ENCODE measurements around the gene LINGO3. TPM values are rescaled to one million over a fixed set of nuclear protein-coding genes. Genes with fewer than 3 reads are reported as not detected.

The LINGO3 gene
- total RNA-seq, 4 donors from 2014 or later, result 0.39 TPM; not detected in 3

DNA sequence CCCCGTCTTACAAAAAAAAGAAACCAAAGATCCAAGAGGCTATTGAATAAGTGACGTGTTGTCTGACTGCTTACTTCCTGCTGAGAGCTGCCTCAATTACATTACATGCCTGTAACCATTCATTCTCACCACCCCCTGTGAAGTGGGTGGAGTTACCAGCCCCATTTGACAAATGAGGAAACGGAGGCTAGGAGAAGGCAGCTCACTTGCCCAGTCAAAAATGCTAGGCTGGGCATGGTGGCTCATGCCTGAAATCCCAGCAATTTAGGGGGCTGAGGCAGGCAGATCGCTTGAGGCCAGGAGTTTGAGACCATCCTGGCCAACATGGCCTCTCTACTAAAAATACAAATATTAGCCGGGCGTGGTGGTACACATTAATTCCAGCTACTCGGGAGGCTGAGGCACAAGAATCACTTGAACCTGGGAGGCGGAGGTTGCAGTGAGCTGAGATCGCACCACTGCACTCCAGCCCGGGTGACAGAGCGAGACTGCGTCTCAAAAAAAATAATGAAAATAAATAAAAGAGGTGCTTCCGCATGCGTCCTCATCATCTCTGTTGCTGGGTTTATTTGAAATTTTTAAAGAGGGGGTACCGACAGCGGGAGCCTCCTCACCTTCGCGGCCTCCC, 19.9 kb upstream of the LINGO3 start:
- Histone ChIP-seq H3K27ac (peak overlapping the region in 3 of 4 donors; percentile 79 to 87 (median 84)), H3K27me3 (no peaks in the 10 kb centered on the region), H3K36me3 (peaks cover 0 to 32% (median 8%) of the 10 kb centered on the region in 3 donors), H3K4me3 (peak overlapping the region; percentile 75 to 93 (median 86)), H3K4me1 (peaks cover 0 to 62% (median 43%) of the 10 kb centered on the region in 4 donors), H3K9me3 (no peaks in the 10 kb centered on the region)
- TF ChIP-seq POLR2A (IDR thresholded peaks at IDR 0.05) (no peak), EP300 (IDR thresholded peaks at IDR 0.05) (no peak)
- TF ChIP-seq, protein P1, sequence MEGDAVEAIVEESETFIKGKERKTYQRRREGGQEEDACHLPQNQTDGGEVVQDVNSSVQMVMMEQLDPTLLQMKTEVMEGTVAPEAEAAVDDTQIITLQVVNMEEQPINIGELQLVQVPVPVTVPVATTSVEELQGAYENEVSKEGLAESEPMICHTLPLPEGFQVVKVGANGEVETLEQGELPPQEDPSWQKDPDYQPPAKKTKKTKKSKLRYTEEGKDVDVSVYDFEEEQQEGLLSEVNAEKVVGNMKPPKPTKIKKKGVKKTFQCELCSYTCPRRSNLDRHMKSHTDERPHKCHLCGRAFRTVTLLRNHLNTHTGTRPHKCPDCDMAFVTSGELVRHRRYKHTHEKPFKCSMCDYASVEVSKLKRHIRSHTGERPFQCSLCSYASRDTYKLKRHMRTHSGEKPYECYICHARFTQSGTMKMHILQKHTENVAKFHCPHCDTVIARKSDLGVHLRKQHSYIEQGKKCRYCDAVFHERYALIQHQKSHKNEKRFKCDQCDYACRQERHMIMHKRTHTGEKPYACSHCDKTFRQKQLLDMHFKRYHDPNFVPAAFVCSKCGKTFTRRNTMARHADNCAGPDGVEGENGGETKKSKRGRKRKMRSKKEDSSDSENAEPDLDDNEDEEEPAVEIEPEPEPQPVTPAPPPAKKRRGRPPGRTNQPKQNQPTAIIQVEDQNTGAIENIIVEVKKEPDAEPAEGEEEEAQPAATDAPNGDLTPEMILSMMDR (IDR thresholded peaks at IDR 0.05), result no peak
- peak in 1 of 2 donors; percentile 19 for DNase-seq (ENCODE audit: low spot score in 2 of 2)
- 0 to 1% methylated on average over 18 of the region's 18 CpGs for WGBS, 2 donors

DNA sequence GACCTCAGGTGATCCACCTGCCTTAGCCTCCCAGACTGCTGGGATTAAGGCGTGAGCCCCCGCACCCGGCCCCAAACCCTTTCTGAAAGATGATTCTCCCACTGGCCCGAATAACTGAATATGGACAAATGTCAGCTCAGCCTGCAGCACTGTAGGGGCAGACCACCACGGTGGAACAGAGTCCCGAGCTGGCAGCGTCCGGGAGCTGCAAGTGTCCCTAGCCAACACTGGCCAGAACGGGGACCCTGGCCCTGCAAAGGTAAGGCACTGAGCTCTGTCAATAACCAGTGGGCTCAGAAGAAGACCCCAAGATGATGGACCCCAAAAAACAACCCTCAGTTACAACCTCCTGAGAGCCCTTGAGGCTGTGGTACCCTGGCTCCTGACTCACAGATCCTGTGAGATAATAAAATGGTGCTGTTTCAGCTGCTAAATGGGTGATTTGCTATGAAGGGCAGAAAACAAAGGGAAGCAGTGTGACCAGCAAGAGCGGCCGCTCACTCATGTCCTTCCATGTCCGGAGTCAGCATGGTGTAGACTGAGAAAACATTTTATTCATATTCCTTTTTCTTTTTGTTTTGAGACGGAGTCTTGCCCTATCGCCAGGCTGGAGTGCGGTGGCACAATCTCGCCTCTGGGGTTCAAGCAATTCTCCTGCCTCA, 18.9 kb upstream of the LINGO3 start:
- H3K36me3 ChIP-seq, result peaks cover 0 to 42% (median 8%) of the 10 kb centered on the region in 3 donors
- no peaks in the 10 kb centered on the region for H3K27me3 ChIP-seq
- DNase-seq (ENCODE audit: low spot score in 2 of 2), result no peak
- TF ChIP-seq, protein P1 (IDR thresholded peaks at IDR 0.05), result no peak
- TF ChIP-seq EP300 (IDR thresholded peaks at IDR 0.05) (no peak), POLR2A (IDR thresholded peaks at IDR 0.05) (no peak)
- H3K27ac ChIP-seq, result peak overlapping the region in 1 of 4 donors; percentile 42
- 65 to 70% methylated on average over 16 of the region's 16 CpGs for WGBS, 2 donors
- H3K9me3 ChIP-seq, result no peaks in the 10 kb centered on the region
- H3K4me1 ChIP-seq, result peaks cover 0 to 52% (median 34%) of the 10 kb centered on the region in 4 donors
- H3K4me3 ChIP-seq, result peak overlapping the region in 1 of 4 donors; percentile 75

DNA sequence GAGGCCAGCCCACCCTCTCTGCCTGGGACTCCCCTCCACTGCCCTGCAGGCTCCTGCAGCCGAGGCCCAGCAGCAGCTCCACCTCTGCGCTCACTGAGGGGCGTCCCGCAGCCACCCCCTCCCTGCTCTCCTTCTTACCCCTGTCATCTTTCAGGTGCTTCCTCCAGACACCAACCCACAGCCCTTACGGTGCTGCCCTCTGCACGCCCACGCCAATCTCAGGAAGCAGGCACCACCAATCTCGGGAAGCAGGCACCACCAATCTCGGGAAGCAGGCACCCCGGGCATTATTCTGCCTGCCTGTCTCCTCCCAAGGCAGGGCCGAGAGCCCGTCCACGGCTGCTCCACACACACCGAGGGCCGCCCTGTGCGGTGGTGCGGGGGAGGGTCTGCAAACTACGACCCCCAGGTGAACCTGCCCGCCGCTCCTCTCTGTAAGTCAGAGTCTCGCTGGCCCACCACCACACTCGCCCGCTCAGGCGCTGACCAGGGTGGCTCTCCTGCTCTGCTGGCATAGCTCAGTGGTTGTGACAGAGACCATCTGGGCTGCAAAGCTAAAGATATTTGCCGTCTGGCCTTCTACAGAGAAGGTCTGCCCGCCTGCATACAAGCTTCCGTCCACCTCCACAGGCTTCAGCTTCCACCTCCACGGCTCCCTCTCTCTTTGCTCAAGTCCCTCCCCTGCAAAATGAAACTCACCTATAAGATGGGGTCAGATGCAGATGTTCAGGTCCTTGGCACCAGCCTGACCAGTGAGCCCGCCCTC, 17.5 kb upstream of the LINGO3 start:
- WGBS, 2 donors, result 74 to 83% methylated on average over 27 to 29 of the region's 29 CpGs
- Histone ChIP-seq H3K27me3 (no peaks in the 10 kb centered on the region), H3K4me1 (peaks cover 0 to 38% (median 26%) of the 10 kb centered on the region in 4 donors), H3K9me3 (no peaks in the 10 kb centered on the region), H3K27ac (no peak overlapping the region), H3K36me3 (peaks cover 0 to 56% (median 8%) of the 10 kb centered on the region in 3 donors), H3K4me3 (no peak overlapping the region)
- DNase-seq (ENCODE audit: low spot score in 2 of 2), result no peak
- TF ChIP-seq POLR2A (IDR thresholded peaks at IDR 0.05) (no peak), EP300 (IDR thresholded peaks at IDR 0.05) (no peak)
- TF ChIP-seq, protein P1 (IDR thresholded peaks at IDR 0.05), result no peak

DNA sequence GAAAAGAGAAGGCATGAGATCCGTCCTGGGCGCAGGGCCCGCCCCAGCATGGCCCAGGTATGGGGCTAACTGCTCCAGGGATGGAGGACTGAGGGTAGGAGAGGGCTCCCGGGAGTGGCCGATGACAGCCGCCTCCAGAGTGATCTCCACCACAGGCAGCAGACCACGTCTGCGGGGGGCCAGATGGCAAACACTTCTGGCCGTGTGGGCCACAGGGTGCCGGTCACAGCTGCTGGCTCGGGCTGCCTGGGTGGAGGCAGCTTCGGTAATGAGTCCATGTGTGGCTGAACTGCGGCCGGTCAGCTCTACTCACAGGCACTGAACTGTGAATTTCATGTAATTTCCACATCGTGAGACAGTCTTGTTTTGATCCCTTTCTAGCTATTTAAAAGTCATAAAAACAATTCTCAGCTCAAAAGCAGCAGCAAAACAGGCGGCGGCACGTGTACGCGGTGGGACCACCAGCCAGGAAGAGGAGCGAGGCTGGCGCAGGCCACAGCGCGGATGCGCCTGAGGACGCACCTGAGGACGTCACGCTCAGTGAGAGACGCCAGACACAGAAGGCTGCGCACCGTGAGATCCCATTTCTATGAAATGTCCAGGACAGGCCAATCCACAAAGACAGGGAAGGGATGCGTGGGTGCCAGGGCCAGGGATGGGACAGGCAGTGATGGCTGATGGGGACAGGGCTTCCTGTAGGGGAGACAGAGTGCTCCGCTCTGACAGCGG, 16.4 kb upstream of the LINGO3 start:
- TF ChIP-seq, protein P1 (IDR thresholded peaks at IDR 0.05), result no peak
- TF ChIP-seq POLR2A (IDR thresholded peaks at IDR 0.05) (no peak), EP300 (IDR thresholded peaks at IDR 0.05) (no peak)
- H3K27ac ChIP-seq, result peak overlapping the region in 1 of 4 donors; percentile 12
- peaks cover 0 to 58% (median 8%) of the 10 kb centered on the region in 3 donors for H3K36me3 ChIP-seq
- H3K4me3 ChIP-seq, result no peak overlapping the region
- H3K4me1 ChIP-seq, result peaks cover 0 to 28% (median 17%) of the 10 kb centered on the region in 4 donors
- no peak for DNase-seq (ENCODE audit: low spot score in 2 of 2)
- 86 to 88% methylated on average over 34 of the region's 34 CpGs for WGBS, 2 donors
- H3K27me3 ChIP-seq, result no peaks in the 10 kb centered on the region
- H3K9me3 ChIP-seq, result no peaks in the 10 kb centered on the region
